ENCODE results near the gene C10orf95. TPM values are rescaled to one million over a fixed set of nuclear protein-coding genes. Genes with fewer than 3 reads are reported as not detected.

Gene C10orf95
- total RNA-seq, 2 experiments from 2014 or later, result 0.20 to 0.36 TPM

GRCh38 chr10:102480396-102480795 is 29.1 kb upstream of the C10orf95 start:
- POLR2A ChIA-PET, result interaction anchor here (0.5 to 1.3 kb wide), 4 partner anchors 19 to 258 kb away, joined by 3 to 4 read pairs (median 3); partner anchors contain the start of gene FBXL15
- Mint-ChIP-seq H3K4me3 (no peak overlapping the region), H3K9me3 (no peaks in the 10 kb centered on the region), H3K4me1 (ENCODE audit: low read depth) (peaks cover 14% of the 10 kb centered on the region), H3K27me3 (no peaks in the 10 kb centered on the region), H3K36me3 (ENCODE audit: low read depth) (peaks cover 20% of the 10 kb centered on the region), H3K27ac (peak overlapping the region; percentile 42)
- DNase-seq (no peak), ATAC-seq (no peak)
- intact Hi-C loops (cut with micrococcal nuclease), result no loop called here
- TF ChIP-seq CTCF (IDR thresholded peaks at IDR 0.05), result no peak
- CTCF ChIA-PET, result interaction anchor here (1.0 to 3.7 kb wide), 11 partner anchors 23 to 250 kb away, joined by 3 to 32 read pairs (median 10); partner anchors contain the start of genes ACTR1A, C10orf95 and SUFU

GRCh38 chr10:102479651-102480050 is 28.3 kb upstream of the C10orf95 start:
- H3K36me3 Mint-ChIP-seq (ENCODE audit: low read depth), result peaks cover 18% of the 10 kb centered on the region
- no peak overlapping the region for H3K4me3 Mint-ChIP-seq

GRCh38 chr10:102476466-102477141 is 25.3 kb upstream of the C10orf95 start:
- ATAC-seq, result no peak
- peaks cover 29% of the 10 kb centered on the region for H3K4me1 Mint-ChIP-seq (ENCODE audit: low read depth)
- H3K27ac Mint-ChIP-seq, result peak overlapping the region; percentile 77
- TF ChIP-seq CTCF (IDR thresholded peaks at IDR 0.05), result no peak
- DNase-seq, result peak; percentile 35
- ChIA-PET CTCF (interaction anchor here (0.8 to 1.3 kb wide), 7 partner anchors 15 to 307 kb away, joined by 3 to 6 read pairs (median 3); partner anchors contain the start of gene FBXL15), POLR2A (interaction anchor here (0.6 to 1.1 kb wide), 4 partner anchors 19 to 83 kb away, joined by 3 to 4 read pairs (median 4); no protein-coding TSS in a partner anchor)
- no peaks in the 10 kb centered on the region for H3K9me3 Mint-ChIP-seq
- intact Hi-C loops (cut with micrococcal nuclease), result loop anchor here (10.0 kb wide), 1 partner anchor 242 kb away; no protein-coding TSS in a partner anchor
- H3K4me3 Mint-ChIP-seq, result no peak overlapping the region
- H3K27me3 Mint-ChIP-seq, result no peaks in the 10 kb centered on the region
- H3K36me3 Mint-ChIP-seq (ENCODE audit: low read depth), result peaks cover 17% of the 10 kb centered on the region

More at GRCh38 chr10:102479651-102480050, 28.3 kb upstream of the C10orf95 start:
- TF ChIP-seq CTCF (IDR thresholded peaks at IDR 0.05), result no peak
- H3K4me1 Mint-ChIP-seq (ENCODE audit: low read depth), result peaks cover 17% of the 10 kb centered on the region
- intact Hi-C loops (cut with micrococcal nuclease), result loop anchor here (2.0 to 10.0 kb wide), 2 partner anchors 85 to 245 kb away; partner anchors contain the start of gene NFKB2
- ChIA-PET POLR2A (interaction anchor here (0.6 to 2.6 kb wide), 7 partner anchors 17 to 89 kb away, joined by 3 to 14 read pairs (median 4); partner anchors contain the start of genes FBXL15 and NFKB2), CTCF (interaction anchor here (0.6 to 3.7 kb wide), 27 partner anchors 11 to 320 kb away, joined by 3 to 40 read pairs (median 5); partner anchors contain the start of genes ACTR1A, C10orf95, CUEDC2 and ELOVL3)
- DNase-seq (no peak), ATAC-seq (no peak)
- H3K9me3 Mint-ChIP-seq, result no peaks in the 10 kb centered on the region
- H3K27ac Mint-ChIP-seq, result peak overlapping the region; percentile 88
- no peaks in the 10 kb centered on the region for H3K27me3 Mint-ChIP-seq

GRCh38 chr10:102475451-102476040 is 24.2 kb upstream of the C10orf95 start:
- Mint-ChIP-seq H3K9me3 (no peaks in the 10 kb centered on the region), H3K4me3 (no peak overlapping the region), H3K4me1 (ENCODE audit: low read depth) (peaks cover 29% of the 10 kb centered on the region), H3K27ac (no peak overlapping the region), H3K36me3 (ENCODE audit: low read depth) (peaks cover 18% of the 10 kb centered on the region), H3K27me3 (no peaks in the 10 kb centered on the region)
- intact Hi-C loops (cut with micrococcal nuclease), result loop anchor here (10.0 kb wide), 1 partner anchor 241 kb away; no protein-coding TSS in a partner anchor
- ATAC-seq, result no peak
- ChIA-PET CTCF (interaction anchor here (1.0 kb wide), 1 partner anchor 55 kb away, joined by 3 read pairs; the partner anchor contains the start of gene FBXL15), POLR2A (interaction anchor here (0.6 to 1.5 kb wide), 3 partner anchors 40 to 206 kb away, joined by 3 to 4 read pairs (median 3); no protein-coding TSS in a partner anchor)
- no peak for DNase-seq
- no peak for TF ChIP-seq CTCF (IDR thresholded peaks at IDR 0.05)

Measured in activated CD8-positive, alpha-beta T cell treated with anti-CD3 and anti-CD28 coated beads for 36 hours (primary cell).